GM12872 (cell line): ENCODE measurements around the gene LRP10.

Experiments
- TF ChIP-seq, protein P1 (sequence below): IDR thresholded peaks from 3 replicates; pipeline ENCODE4 v1.5.1; 2011; ENCODE audit warnings: low read depth, mild to moderate bottlenecking, low read length, moderate library complexity; ENCODE audit not compliant: insufficient read depth

Gene LRP10

DNA sequence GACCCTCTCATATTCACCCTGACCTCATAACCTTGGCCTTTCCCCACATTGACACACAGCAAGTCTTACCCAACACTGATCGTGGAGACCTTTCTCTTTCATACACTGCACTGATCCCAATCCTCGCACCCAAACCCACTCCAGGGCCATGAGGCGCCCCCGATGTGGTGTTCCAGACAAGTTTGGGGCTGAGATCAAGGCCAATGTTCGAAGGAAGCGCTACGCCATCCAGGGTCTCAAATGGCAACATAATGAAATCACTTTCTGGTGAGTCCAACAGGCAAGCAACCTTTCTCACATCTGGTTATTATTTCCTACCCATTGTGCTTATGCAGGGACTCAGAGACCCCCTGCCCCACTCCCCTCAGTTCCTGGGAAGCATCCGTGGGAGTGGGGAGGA, 29.8 kb upstream of the LRP10 start:
- TF ChIP-seq, protein P1, sequence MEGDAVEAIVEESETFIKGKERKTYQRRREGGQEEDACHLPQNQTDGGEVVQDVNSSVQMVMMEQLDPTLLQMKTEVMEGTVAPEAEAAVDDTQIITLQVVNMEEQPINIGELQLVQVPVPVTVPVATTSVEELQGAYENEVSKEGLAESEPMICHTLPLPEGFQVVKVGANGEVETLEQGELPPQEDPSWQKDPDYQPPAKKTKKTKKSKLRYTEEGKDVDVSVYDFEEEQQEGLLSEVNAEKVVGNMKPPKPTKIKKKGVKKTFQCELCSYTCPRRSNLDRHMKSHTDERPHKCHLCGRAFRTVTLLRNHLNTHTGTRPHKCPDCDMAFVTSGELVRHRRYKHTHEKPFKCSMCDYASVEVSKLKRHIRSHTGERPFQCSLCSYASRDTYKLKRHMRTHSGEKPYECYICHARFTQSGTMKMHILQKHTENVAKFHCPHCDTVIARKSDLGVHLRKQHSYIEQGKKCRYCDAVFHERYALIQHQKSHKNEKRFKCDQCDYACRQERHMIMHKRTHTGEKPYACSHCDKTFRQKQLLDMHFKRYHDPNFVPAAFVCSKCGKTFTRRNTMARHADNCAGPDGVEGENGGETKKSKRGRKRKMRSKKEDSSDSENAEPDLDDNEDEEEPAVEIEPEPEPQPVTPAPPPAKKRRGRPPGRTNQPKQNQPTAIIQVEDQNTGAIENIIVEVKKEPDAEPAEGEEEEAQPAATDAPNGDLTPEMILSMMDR = no peak

- TF ChIP-seq, protein P1 = no peak
Observed at GRCh38 chr14:22842211-22843122, 29.1 kb upstream of the LRP10 start.

DNA sequence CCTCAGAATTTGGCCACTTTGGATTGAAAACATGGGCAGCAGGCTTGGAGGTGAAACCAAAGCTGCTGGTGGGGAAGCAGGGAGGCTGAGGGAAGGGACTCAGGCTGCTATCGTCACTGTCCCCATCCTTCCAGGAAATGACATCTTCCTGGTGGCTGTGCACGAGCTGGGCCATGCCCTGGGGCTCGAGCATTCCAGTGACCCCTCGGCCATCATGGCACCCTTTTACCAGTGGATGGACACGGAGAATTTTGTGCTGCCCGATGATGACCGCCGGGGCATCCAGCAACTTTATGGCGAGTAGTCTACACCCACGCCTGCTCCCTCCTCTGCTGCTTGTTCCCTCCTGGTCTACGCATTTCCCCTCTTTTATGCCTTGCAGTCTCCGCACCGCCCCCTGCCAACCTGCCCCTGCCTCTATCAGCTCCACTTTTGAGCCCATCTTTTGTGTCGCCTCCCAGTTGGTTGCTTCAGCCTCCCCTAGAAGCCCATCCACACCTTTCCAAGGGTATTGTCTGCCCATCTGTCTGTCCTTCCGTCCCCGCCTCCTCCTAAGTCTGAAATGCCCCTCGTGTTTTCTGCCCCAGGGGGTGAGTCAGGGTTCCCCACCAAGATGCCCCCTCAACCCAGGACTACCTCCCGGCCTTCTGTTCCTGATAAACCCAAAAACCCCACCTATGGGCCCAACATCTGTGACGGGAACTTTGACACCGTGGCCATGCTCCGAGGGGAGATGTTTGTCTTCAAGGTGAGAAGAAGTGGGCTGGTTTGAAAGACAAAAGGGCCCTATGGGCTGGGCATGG, 28.2 kb upstream of the LRP10 start:
- TF ChIP-seq, protein P1 = no peak

DNA sequence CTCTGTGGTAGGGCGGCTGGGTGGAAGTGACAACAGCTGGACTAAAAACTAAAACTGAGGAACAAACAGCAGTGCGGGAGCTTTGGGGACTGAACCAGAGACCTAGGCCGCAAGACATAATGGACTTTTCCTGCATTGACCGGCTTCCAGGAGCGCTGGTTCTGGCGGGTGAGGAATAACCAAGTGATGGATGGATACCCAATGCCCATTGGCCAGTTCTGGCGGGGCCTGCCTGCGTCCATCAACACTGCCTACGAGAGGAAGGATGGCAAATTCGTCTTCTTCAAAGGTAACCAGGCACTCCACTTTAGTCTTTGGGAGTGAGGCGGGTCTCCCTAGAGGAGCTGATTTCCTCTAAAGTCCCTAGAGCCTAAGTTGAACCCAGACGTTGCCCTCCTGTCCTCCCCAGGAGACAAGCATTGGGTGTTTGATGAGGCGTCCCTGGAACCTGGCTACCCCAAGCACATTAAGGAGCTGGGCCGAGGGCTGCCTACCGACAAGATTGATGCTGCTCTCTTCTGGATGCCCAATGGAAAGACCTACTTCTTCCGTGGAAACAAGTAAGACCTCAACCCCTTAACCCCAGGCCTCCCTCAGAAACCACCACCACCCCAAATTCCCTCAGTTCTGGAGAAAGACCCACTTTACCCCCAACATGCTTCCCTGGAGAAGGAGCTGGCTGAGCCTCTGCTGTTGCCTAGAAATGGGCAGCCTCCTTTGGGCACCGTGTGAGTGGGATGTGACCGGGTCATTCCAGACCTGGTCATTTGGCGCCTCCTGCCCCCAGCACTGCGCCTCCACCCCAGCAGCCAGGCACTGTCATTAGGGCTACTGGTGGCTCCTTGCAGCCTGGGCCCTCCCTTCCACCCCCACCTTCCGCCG, 27.1 kb upstream of the LRP10 start:
- TF ChIP-seq, protein P1 = no peak

- TF ChIP-seq, protein P1 = no peak
Observed at GRCh38 chr14:22845103-22845394, 26.5 kb upstream of the LRP10 start.

DNA sequence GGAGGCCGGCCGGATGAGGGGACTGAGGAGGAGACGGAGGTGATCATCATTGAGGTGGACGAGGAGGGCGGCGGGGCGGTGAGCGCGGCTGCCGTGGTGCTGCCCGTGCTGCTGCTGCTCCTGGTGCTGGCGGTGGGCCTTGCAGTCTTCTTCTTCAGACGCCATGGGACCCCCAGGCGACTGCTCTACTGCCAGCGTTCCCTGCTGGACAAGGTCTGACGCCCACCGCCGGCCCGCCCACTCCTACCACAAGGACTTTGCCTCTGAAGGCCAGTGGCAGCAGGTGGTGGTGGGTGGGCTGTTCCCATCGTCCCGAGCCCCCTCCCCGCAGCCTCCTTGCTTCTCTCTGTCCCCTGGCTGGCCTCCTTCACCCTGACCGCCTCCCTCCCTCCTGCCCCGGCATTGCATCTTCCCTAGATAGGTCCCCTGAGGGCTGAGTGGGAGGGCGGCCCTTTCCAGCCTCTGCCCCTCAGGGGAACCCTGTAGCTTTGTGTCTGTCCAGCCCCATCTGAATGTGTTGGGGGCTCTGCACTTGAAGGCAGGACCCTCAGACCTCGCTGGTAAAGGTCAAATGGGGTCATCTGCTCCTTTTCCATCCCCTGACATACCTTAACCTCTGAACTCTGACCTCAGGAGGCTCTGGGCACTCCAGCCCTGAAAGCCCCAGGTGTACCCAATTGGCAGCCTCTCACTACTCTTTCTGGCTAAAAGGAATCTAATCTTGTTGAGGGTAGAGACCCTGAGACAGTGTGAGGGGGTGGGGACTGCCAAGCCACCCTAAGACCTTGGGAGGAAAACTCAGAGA, 25.5 kb upstream of the LRP10 start:
- TF ChIP-seq, protein P1 = no peak
